Panc1 (cell line): ENCODE measurements around the gene SDK2.

ENCODE experiments used
- POLR2AphosphoS5 ChIP-seq: IDR thresholded peaks from 2 replicates; pipeline ENCODE4 v1.6.1; 2012; ENCODE audit warnings: mild to moderate bottlenecking, low read depth, low read length, moderate library complexity
- SIN3A ChIP-seq: IDR thresholded peaks from 2 replicates; pipeline ENCODE4 v1.6.1; 2012; ENCODE audit warnings: low read depth, mild to moderate bottlenecking, low read length, moderate library complexity, borderline replicate concordance; ENCODE audit not compliant: insufficient read depth
- TF ChIP-seq, protein P1 (sequence below): fragments of 450-650 bp; IDR thresholded peaks from 2 replicates; pipeline ENCODE4 v1.5.1; 2017; ENCODE audit warnings: mild to moderate bottlenecking

- no peak for TF ChIP-seq POLR2AphosphoS5
- TF ChIP-seq, protein P1, sequence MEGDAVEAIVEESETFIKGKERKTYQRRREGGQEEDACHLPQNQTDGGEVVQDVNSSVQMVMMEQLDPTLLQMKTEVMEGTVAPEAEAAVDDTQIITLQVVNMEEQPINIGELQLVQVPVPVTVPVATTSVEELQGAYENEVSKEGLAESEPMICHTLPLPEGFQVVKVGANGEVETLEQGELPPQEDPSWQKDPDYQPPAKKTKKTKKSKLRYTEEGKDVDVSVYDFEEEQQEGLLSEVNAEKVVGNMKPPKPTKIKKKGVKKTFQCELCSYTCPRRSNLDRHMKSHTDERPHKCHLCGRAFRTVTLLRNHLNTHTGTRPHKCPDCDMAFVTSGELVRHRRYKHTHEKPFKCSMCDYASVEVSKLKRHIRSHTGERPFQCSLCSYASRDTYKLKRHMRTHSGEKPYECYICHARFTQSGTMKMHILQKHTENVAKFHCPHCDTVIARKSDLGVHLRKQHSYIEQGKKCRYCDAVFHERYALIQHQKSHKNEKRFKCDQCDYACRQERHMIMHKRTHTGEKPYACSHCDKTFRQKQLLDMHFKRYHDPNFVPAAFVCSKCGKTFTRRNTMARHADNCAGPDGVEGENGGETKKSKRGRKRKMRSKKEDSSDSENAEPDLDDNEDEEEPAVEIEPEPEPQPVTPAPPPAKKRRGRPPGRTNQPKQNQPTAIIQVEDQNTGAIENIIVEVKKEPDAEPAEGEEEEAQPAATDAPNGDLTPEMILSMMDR: no peak
- no peak for TF ChIP-seq SIN3A
These were observed 294.6 kb downstream of the SDK2 start for GRCh38 chr17:73349647-73350046.
